HUES6 (cell line): Measurements from ENCODE around the gene TBC1D2B.

ENCODE experiments used
- H3K27ac ChIP-seq: 2 replicates; pipeline ENCODE4 v1.7.0; 2013; ENCODE audit warnings: low read depth, mild to moderate bottlenecking, low read length, inconsistent platforms
- H3K27me3 ChIP-seq: 2 replicates; pipeline ENCODE4 v1.6.1; 2013; ENCODE audit warnings: low read length; ENCODE audit not compliant: control insufficient read depth, insufficient read depth
- H3K36me3 ChIP-seq: 2 replicates; pipeline ENCODE4 v1.6.1; 2013; ENCODE audit warnings: low read length; ENCODE audit not compliant: control insufficient read depth, insufficient read depth
- H3K4me1 ChIP-seq: 2 replicates; pipeline ENCODE4 v1.6.1; 2013; ENCODE audit warnings: low read length; ENCODE audit not compliant: control insufficient read depth, insufficient read depth
- H3K4me3 ChIP-seq: 2 replicates; pipeline ENCODE4 v1.5.1; 2013; ENCODE audit warnings: low read depth, low read length
- H3K9ac ChIP-seq: one replicate; pipeline ENCODE4 v1.6.1; 2013; ENCODE audit warnings: mild to moderate bottlenecking, low read length
- H3K9me3 ChIP-seq: 2 replicates; pipeline ENCODE4 v1.6.1; 2013; ENCODE audit warnings: low read depth, low read length; ENCODE audit not compliant: control insufficient read depth, insufficient read depth

The TBC1D2B gene

DNA sequence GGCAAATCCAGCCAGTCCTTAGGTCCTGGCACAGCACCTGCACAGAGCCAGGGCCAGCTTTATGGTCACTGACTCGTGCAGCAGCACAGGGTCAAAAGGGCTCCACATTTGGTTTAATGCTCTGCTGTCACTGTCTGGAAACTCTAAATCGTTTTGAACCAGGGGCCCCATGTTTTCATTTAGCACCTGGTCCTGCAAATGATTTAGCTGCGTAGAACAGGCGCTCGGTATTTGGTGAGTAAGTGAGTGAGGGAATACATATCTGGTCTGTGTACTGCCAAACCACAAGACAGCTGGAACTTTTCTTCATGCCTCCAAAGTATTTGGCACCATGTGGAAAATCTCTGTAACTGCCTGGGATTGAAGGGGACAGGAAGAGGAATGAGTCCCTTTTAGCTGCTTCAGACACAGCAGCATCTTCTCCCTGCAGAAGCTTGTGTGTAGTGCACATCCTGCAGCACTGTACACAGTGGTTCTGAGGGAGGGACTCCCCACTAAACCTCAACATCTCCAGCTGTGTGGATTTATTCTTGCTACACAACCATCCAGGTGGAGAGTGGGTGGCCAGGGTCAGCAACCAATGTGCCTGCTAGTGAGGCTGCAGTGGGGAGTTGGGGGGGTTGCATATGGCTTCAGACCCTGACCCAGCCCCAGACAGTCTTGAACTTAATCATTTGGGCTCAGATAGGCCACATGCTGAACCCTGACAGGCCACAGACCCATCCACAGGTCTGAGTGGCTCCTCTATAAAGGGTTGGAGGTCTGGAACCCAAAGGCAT lies 15.9 kb upstream of the TBC1D2B start:
- H3K36me3 ChIP-seq, result no peaks in the 10 kb centered on the region
- H3K27ac ChIP-seq, result no peak overlapping the region
- peaks cover 13% of the 10 kb centered on the region for H3K27me3 ChIP-seq
- no peaks in the 10 kb centered on the region for H3K9me3 ChIP-seq
- H3K4me3 ChIP-seq, result no peak overlapping the region
- H3K9ac ChIP-seq, result no peak overlapping the region
- H3K4me1 ChIP-seq, result peaks cover 4% of the 10 kb centered on the region; the same call in 1 of the 2 replicates

DNA sequence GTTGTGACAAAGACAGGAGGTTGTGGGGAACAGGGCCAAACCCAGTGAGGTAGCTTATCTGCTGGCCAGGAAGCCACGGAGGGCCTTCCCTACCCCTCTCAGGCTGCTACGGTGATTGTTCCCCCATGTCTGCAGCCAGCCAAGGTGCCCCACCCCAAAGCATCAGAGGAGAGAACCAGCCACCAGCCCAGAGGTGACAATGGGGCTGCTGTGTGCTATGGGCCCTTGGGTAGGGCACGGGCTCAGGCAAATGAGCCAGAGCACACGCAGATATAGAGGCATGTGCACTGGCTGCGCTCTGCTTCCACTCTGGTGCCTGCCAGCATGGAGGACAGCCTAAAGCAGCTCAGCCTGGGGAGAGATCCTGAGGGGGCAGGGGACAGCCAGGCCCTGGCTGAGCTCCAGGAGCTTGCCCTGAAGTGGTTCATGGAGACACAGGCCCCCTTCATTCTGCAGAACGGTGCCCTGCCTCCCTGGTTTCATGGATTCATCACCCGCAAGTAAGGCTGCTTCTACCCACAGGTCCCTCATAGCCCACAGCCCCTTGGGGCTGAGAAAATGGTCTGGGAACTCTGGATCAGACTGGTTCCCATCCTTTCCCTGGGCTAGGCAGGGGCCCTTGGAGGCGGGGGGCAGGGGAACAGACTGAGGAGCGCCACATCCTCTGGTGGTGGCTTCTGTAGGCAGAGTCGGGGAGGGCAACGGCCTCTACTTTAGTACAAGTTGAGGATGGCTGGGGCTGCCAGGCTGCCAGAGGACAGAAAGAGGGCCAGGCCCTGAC lies 14.9 kb upstream of the TBC1D2B start, which contains the start of gene SH2D7:
Gene SH2D7 (plus strand): TSS at position 301 of the 781 bp plus-strand sequence. CDS start 24 bp downstream, at position 325.
- peaks cover 13% of the 10 kb centered on the region for H3K27me3 ChIP-seq
- H3K4me1 ChIP-seq, result peaks cover 4% of the 10 kb centered on the region; the same call in 1 of the 2 replicates
- no peaks in the 10 kb centered on the region for H3K9me3 ChIP-seq
- no peak within 1 kb of the TSS for H3K9ac ChIP-seq
- no peak within 1 kb of the TSS for H3K4me3 ChIP-seq
- no peaks in the 10 kb centered on the region for H3K36me3 ChIP-seq
- H3K27ac ChIP-seq, result no peak within 1 kb of the TSS

DNA sequence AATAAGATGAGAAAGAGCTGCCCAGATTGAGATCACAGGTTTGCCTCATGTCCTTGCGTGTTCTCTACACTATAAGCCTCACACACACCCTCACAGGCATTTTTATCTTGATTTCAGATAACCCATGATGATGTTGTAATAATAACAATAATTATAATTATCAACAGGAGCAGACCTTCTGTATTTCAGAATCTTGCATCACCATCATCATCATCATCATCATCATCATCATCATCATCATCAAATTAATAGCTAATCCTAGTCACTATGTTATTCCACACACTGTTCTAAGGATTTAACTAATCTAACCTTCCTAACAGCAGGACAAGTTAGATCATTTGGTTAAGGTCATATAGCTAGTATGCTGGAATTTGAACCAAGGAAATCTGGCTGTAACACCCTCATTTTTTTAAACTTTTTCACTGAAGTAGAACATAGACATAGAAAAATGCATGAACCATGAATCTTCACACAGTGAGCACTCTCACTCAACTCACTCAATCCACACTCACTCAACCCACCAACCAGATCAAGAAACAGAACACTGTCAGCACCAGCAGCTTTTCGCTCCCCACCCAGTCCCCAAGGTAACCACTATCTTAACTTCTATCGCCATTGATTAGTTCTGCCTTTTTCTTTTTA lies 13.0 kb upstream of the TBC1D2B start:
- Histone ChIP-seq H3K9me3 (no peaks in the 10 kb centered on the region), H3K4me1 (peaks cover 4% of the 10 kb centered on the region; the same call in 1 of the 2 replicates), H3K27me3 (peaks cover 13% of the 10 kb centered on the region), H3K9ac (no peak overlapping the region), H3K36me3 (no peaks in the 10 kb centered on the region), H3K27ac (no peak overlapping the region), H3K4me3 (no peak overlapping the region)

DNA sequence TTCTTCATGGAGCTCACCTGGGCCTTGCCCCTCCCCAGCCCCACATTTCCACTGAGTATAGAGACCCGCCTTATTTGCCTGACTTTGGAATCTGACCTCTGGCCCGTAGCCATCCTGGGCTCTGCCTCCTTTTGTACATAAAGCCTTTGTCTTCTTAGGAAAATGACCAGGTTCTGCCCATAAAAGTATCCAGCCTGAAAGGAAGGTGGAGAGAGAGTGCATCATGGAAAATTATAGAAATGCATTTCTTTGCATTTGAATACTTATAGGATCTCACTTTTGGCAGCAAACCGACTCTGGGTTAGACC lies 11.2 kb upstream of the TBC1D2B start:
- Histone ChIP-seq H3K27me3 (peaks cover 7% of the 10 kb centered on the region), H3K27ac (no peak overlapping the region), H3K36me3 (no peaks in the 10 kb centered on the region), H3K9ac (no peak overlapping the region), H3K4me1 (peaks cover 4% of the 10 kb centered on the region; the same call in 1 of the 2 replicates), H3K4me3 (no peak overlapping the region), H3K9me3 (no peaks in the 10 kb centered on the region)

DNA sequence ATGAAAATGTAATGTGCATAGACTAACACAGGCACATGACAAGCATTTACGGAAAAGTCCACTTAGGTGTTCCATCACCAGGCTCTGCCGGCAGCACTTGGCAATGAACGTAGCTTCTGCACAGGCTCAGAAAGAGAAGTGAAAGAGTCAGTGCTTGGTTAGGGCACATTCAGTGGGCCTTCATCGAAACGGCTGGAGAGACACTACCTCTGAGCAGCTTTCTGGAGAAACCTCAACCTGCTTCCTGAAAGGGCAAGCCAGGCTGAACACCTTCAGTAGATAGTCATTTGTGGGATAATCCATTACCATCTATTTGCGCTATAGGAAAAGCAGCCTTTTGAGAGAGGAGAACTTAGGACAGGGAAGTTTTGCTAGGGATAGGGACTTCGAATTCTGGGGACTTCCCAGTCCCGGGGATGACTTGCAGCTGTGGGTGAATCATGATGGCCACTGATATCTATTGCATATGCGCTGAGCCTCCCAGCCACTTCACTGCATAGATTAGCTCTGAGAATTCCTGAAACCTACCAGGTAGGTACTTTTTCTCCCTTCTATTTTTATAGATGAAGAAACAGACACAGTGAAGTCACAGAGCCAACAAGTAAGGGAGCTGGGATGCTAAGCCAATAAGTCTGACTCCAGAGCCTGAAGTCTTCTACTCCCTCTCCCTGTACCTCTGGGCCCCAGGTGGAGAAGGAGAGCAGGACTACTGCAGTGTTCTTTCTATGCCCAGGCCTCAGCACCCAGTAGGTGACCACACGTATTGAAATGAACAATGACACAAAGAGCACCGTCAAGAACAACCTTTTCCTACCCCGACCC lies 10.7 kb upstream of the TBC1D2B start:
- H3K4me3 ChIP-seq, result no peak overlapping the region
- H3K36me3 ChIP-seq, result no peaks in the 10 kb centered on the region
- peaks cover 7% of the 10 kb centered on the region for H3K27me3 ChIP-seq
- no peaks in the 10 kb centered on the region for H3K9me3 ChIP-seq
- H3K4me1 ChIP-seq, result peaks cover 4% of the 10 kb centered on the region; the same call in 1 of the 2 replicates
- no peak overlapping the region for H3K9ac ChIP-seq
- no peak overlapping the region for H3K27ac ChIP-seq

DNA sequence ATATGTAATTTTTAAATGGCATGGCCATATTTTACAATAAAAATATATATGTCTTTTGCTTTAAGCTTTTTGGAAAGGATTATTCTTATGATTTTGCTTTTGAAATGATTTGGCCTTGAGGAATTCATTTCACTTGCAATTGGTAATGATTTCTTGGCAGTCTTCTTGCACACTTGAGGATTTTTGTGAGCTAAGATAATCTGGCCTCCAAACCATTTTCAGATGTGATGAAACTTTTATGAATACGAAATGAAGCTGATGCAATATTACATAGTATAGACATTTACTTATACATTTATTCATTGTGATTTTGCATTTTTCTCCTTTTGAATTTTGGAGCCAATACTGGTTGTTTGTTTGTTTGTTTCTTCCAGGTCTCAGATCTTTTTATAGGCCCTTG lies 8.4 kb upstream of the TBC1D2B start:
- no peaks in the 10 kb centered on the region for H3K36me3 ChIP-seq
- H3K9me3 ChIP-seq, result no peaks in the 10 kb centered on the region
- H3K4me1 ChIP-seq, result peaks cover 4% of the 10 kb centered on the region; the same call in 1 of the 2 replicates
- no peak overlapping the region for H3K9ac ChIP-seq
- H3K4me3 ChIP-seq, result no peak overlapping the region
- no peak overlapping the region for H3K27ac ChIP-seq
- no peaks in the 10 kb centered on the region for H3K27me3 ChIP-seq

DNA sequence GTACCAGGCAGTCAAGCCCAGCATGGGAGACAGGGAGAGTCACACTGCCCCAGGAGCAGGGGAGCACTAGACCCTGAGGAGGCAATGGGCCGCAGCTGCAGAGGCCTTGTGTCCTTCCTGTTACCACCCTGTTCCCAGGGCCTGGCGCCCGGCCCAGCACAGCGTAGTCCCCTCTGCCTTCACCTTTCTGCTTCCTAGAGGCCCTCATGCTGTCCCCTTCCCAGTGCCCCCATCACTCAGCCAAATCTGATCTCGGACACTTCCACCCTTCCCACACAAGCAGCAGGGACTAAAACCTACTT lies 6.9 kb upstream of the TBC1D2B start:
- Histone ChIP-seq H3K36me3 (no peaks in the 10 kb centered on the region), H3K4me3 (no peak overlapping the region), H3K9me3 (no peaks in the 10 kb centered on the region), H3K9ac (no peak overlapping the region), H3K27ac (no peak overlapping the region), H3K4me1 (peaks cover 4% of the 10 kb centered on the region; the same call in 1 of the 2 replicates), H3K27me3 (no peaks in the 10 kb centered on the region)

DNA sequence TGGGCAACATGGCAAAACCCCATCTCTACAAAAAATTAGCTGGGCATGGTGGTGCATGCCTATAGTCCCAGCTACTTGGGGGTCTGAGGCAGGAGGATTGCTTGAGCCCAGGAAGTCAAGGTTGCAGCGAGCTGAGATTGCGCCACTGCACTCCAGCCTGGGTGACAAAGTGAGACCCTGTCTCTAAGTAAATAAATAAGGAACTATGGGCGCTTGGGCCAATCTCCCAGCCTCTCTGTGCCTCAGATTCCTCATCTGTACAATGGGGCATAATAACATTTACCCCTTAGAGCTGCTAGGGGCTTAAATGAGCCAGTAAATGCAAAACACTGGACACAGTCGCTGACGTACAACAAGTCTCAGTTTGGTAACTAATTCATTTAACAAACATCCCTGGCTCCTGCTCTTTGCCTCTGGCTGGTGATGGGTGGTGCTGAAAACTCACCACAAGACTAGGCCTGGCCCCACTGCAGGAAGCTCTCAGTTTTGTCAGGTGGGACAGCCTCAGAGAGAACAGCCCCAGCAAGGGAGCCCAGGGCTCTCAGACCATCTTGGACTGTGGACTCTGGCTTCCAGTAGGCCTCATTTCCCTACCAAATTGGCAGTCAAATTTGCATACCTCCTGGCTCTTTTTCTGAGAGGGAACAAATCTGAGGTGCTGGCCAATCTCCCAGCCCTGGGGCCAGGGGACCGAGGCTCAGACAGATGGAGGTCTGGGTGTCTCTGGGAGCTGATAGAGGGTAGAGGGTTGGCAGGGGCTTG lies 6.4 kb upstream of the TBC1D2B start:
- H3K4me3 ChIP-seq, result no peak overlapping the region
- H3K9me3 ChIP-seq, result no peaks in the 10 kb centered on the region
- H3K27me3 ChIP-seq, result no peaks in the 10 kb centered on the region
- H3K27ac ChIP-seq, result no peak overlapping the region
- no peak overlapping the region for H3K9ac ChIP-seq
- H3K36me3 ChIP-seq, result no peaks in the 10 kb centered on the region
- peaks cover 4% of the 10 kb centered on the region; the same call in 1 of the 2 replicates for H3K4me1 ChIP-seq

DNA sequence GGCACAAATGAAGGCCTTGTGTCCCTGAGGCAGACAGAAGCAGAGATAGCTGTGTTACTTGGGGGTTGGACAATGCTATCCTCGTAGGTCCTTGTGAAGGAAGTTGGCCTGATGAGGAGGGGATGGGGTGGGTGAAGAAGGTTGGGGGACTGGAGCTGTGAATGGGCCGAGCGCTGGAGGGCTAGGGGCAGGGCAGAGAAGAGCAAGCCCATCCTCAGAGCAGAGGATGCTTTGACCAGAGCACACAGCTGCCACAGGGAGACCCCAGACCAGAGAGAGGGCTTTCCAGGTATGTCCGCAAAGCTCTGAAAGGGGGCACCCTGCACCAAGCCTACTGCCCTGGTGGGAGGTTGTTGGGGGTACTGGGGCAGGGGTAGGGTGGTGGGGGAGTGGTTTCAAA lies 5.7 kb upstream of the TBC1D2B start:
- Histone ChIP-seq H3K27me3 (no peaks in the 10 kb centered on the region), H3K27ac (no peak overlapping the region), H3K4me1 (no peaks in the 10 kb centered on the region), H3K4me3 (no peak overlapping the region), H3K36me3 (no peaks in the 10 kb centered on the region), H3K9ac (no peak overlapping the region), H3K9me3 (no peaks in the 10 kb centered on the region)

DNA sequence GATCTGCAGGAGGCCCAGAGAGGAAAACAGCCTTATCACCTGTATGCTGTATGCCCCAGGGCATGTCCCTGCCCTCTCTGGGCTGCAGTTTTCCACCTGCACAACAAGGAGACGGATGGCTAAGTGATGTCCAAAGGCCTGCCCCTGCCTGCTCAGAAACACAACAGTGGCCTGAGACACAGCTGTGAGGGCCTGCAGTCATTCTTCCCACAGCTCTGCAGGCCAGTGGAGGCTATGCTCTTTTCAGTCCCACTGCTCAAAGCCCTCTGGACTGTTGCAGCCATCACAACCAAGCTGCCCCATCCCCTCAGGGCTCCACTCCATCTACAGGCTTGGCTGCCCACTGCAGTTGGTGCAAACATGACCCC lies 5.2 kb upstream of the TBC1D2B start:
- Histone ChIP-seq H3K4me1 (no peaks in the 10 kb centered on the region), H3K9me3 (no peaks in the 10 kb centered on the region), H3K36me3 (no peaks in the 10 kb centered on the region), H3K27me3 (no peaks in the 10 kb centered on the region), H3K4me3 (no peak overlapping the region), H3K9ac (no peak overlapping the region), H3K27ac (no peak overlapping the region)
